Esophagus muscularis mucosa (tissue), 4 donors: ENCODE results near the gene TP73. TPM values are rescaled to one million over a fixed set of nuclear protein-coding genes. Genes with fewer than 3 reads are reported as not detected.

Experiments
- DNase-seq: peaks from one replicate; pipeline ENCODE4 v3.0.0-alpha.2; 2017; ENCODE audit errors: extremely low spot score
- H3K27ac ChIP-seq, 4 donors: fragments of 200-600 bp; sonication (generic); replicated peaks in 1 of 4; 1 replicate in 3 of 4; 2 replicates in 1 of 4; pipeline ENCODE4 v1.5.1; 2016 to 2019; ENCODE audit warnings: mild to moderate bottlenecking in 1 of 4
- H3K27me3 ChIP-seq, 4 donors: fragments of 200-600 bp; sonication (generic); one replicate each; pipeline versions ENCODE4 v1.5.1 to v1.6.0; 2016 to 2019
- H3K36me3 ChIP-seq, 4 donors: fragments of 200-600 bp; sonication (generic); one replicate each; pipeline ENCODE4 v1.5.1; 2016 to 2019
- H3K4me1 ChIP-seq, 4 donors: fragments of 200-600 bp; sonication (generic); one replicate each; pipeline ENCODE4 v1.5.1; 2016 to 2019
- H3K4me3 ChIP-seq, 4 donors: fragments of 200-600 bp; sonication (generic); 1 replicate in 2 of 4; 2 replicates in 2 of 4; pipeline ENCODE4 v1.5.1; 2016 to 2019; ENCODE audit warnings: mild to moderate bottlenecking in 4 of 4, moderate library complexity in 1 of 4
- H3K9me3 ChIP-seq, 4 donors: fragments of 200-600 bp; sonication (generic); 1 replicate in 3 of 4; 2 replicates in 1 of 4; pipeline ENCODE4 v1.5.1; 2016 to 2019
- CTCF ChIP-seq, 3 experiments: fragments of 200-600 bp in 2 of 3; fragments of 450-650 bp in 1 of 3; sonication (generic) in 2 of 3; IDR thresholded peaks; one replicate each; pipeline ENCODE4 v1.5.1; 2017 to 2019; ENCODE audit warnings: antibody characterized with exemption in 3 of 3, mild to moderate bottlenecking in 2 of 3, moderate library complexity in 1 of 3
- EP300 ChIP-seq: sonication (generic); formaldehyde crosslinking; IDR thresholded peaks from one replicate; pipeline ENCODE4 v1.6.1; 2017; ENCODE audit warnings: antibody characterized with exemption
- POLR2A ChIP-seq: fragments of 450-650 bp; IDR thresholded peaks from one replicate; pipeline ENCODE4 v1.6.1; 2017; ENCODE audit warnings: antibody characterized with exemption, moderate library complexity, mild to moderate bottlenecking, low read depth
- POLR2AphosphoS5 ChIP-seq, 2 donors: sonication (generic); formaldehyde crosslinking; IDR thresholded peaks; one replicate each; pipeline ENCODE4 v1.6.1; 2017; ENCODE audit warnings: antibody characterized with exemption in 2 of 2
- WGBS: methylation state at CpG from one replicate; pipeline ENCODE4 v1.1.5; 2018; 5-methylcytosine and 5-hydroxymethylcytosine counted together
- intact Hi-C: fragments of 100-400 bp; cut with DNase I; formaldehyde crosslinking; loops from one replicate; pipeline ENCODE4 v1.15.1; 2023
- total RNA-seq, 4 donors: library from RNA; depleted of rRNA; stranded (reverse); fragments of >200 nt; gene quantifications; one replicate each; pipeline versions ENCODE4 v1.1.0 to v1.2.1, GENCODE V29; 2016

TP73 gene
- total RNA-seq, 4 donors from 2014 or later = not detected

- TF ChIP-seq POLR2AphosphoS5 (IDR thresholded peaks at IDR 0.05) (no peak), POLR2A (no peak), EP300 (no peak), CTCF (IDR thresholded peaks at IDR 0.05) (peak; percentile 35 to 71 (median 47))
- DNase-seq = no peak
- WGBS = 32% methylated on average over 23 of the region's 33 CpGs
- Histone ChIP-seq H3K36me3 (no peaks in the 10 kb centered on the region), H3K27ac (no peak overlapping the region), H3K4me1 (peaks cover 0 to 9% (median 8%) of the 10 kb centered on the region in 4 donors), H3K9me3 (no peaks in the 10 kb centered on the region), H3K4me3 (peak overlapping the region in 2 of 4 donors; percentile 14 to 24), H3K27me3 (peaks cover 0 to 67% (median 0%) of the 10 kb centered on the region in 4 donors)
- intact Hi-C loops = no loop called here
These were observed 43.3 kb downstream of the TP73 start for GRCh38 chr1:3695326-3696217.

GRCh38 chr1:3696689-3697088 is 44.4 kb downstream of the TP73 start:
- no peak for DNase-seq
- Histone ChIP-seq H3K4me1 (peaks cover 0 to 9% (median 8%) of the 10 kb centered on the region in 4 donors), H3K9me3 (no peaks in the 10 kb centered on the region), H3K27me3 (peaks cover 0 to 76% (median 0%) of the 10 kb centered on the region in 4 donors), H3K4me3 (no peak overlapping the region), H3K36me3 (no peaks in the 10 kb centered on the region), H3K27ac (no peak overlapping the region)
- no peak for TF ChIP-seq POLR2A
- no peak for TF ChIP-seq POLR2AphosphoS5 (IDR thresholded peaks at IDR 0.05)
- no peak for TF ChIP-seq CTCF (IDR thresholded peaks at IDR 0.05)
- no peak for TF ChIP-seq EP300
- intact Hi-C loops = no loop called here
- WGBS = 95% methylated on average over 7 of the region's 9 CpGs

- Histone ChIP-seq H3K9me3 (no peaks in the 10 kb centered on the region), H3K4me3 (no peak overlapping the region), H3K36me3 (no peaks in the 10 kb centered on the region), H3K27me3 (peaks cover 0 to 80% (median 0%) of the 10 kb centered on the region in 4 donors), H3K4me1 (peaks cover 0 to 9% (median 8%) of the 10 kb centered on the region in 4 donors), H3K27ac (no peak overlapping the region)
- intact Hi-C loops = no loop called here
- DNase-seq = no peak
- TF ChIP-seq CTCF (IDR thresholded peaks at IDR 0.05) (no peak), POLR2A (no peak), EP300 (no peak), POLR2AphosphoS5 (IDR thresholded peaks at IDR 0.05) (no peak)
- WGBS = 95% methylated on average over 22 of the region's 22 CpGs
These were observed 44.8 kb downstream of the TP73 start for GRCh38 chr1:3697104-3697503.

GRCh38 chr1:3697810-3698209 is 45.5 kb downstream of the TP73 start:
- intact Hi-C loops = no loop called here
- Histone ChIP-seq H3K4me1 (peaks cover 0 to 9% (median 8%) of the 10 kb centered on the region in 4 donors), H3K27ac (no peak overlapping the region), H3K36me3 (no peaks in the 10 kb centered on the region), H3K4me3 (no peak overlapping the region), H3K27me3 (peaks cover 0 to 87% (median 0%) of the 10 kb centered on the region in 4 donors), H3K9me3 (no peaks in the 10 kb centered on the region)
- WGBS = 74% methylated on average over 12 of the region's 12 CpGs
- DNase-seq = no peak
- TF ChIP-seq EP300 = no peak
- no peak for TF ChIP-seq POLR2A
- no peak for TF ChIP-seq POLR2AphosphoS5 (IDR thresholded peaks at IDR 0.05)
- TF ChIP-seq CTCF (IDR thresholded peaks at IDR 0.05) = no peak
